Stimulated activated CD4-positive, alpha-beta T cell treated with anti-CD3 and anti-CD28 coated beads, TNF-alpha, amount 100 ng/mL, for 1 hour (primary cell): Measurements from ENCODE around the gene ZNF557.
A peak's percentile ranks its signal among the peaks of the same experiment; 100 is the strongest.

Experiments used
- DNase-seq, 3 donors: peaks; one replicate each; pipeline ENCODE4 v3.0.0-alpha.2; 2020; ENCODE audit warnings: low read depth in 3 of 3, low spot score in 1 of 3

Gene ZNF557

GRCh38 chr19:7074705-7075282 lies 5.3 kb downstream of the ZNF557 start:
- no peak for DNase-seq

- no peak for DNase-seq
Observed at GRCh38 chr19:7076151-7076550, 6.6 kb downstream of the ZNF557 start.

GRCh38 chr19:7078008-7078407 lies 8.5 kb downstream of the ZNF557 start:
- DNase-seq = no peak

GRCh38 chr19:7083076-7083956 lies 13.8 kb downstream of the ZNF557 start:
- DNase-seq = no peak

GRCh38 chr19:7088999-7089398 lies 19.5 kb downstream of the ZNF557 start:
- no peak for DNase-seq

- DNase-seq = no peak
Observed at GRCh38 chr19:7098096-7098495, 28.6 kb downstream of the ZNF557 start.

GRCh38 chr19:7098701-7099596 lies 29.4 kb downstream of the ZNF557 start:
- peak; percentile 70 to 88 (median 74) for DNase-seq

- DNase-seq = peak in 2 of 3 donors; percentile 12 to 60
Observed at GRCh38 chr19:7099597-7099921, 30.1 kb downstream of the ZNF557 start.

- DNase-seq = no peak
Observed at GRCh38 chr19:7101498-7102253, 32.2 kb downstream of the ZNF557 start.

GRCh38 chr19:7104747-7105447 lies 35.4 kb downstream of the ZNF557 start:
- no peak for DNase-seq

- no peak for DNase-seq
Observed at GRCh38 chr19:7106711-7107657, 37.5 kb downstream of the ZNF557 start.

GRCh38 chr19:7109678-7110289 lies 40.3 kb downstream of the ZNF557 start:
- no peak for DNase-seq

GRCh38 chr19:7112675-7113074 lies 43.2 kb downstream of the ZNF557 start:
- DNase-seq = no peak

GRCh38 chr19:7113233-7113632 lies 43.7 kb downstream of the ZNF557 start:
- DNase-seq = no peak

- no peak for DNase-seq
Observed at GRCh38 chr19:7115721-7116120, 46.2 kb downstream of the ZNF557 start.

GRCh38 chr19:7117248-7117647 lies 47.7 kb downstream of the ZNF557 start:
- DNase-seq = no peak

GRCh38 chr19:7119582-7119981 lies 50.1 kb downstream of the ZNF557 start:
- DNase-seq = no peak

- no peak for DNase-seq
Observed at GRCh38 chr19:7120499-7120898, 51.0 kb downstream of the ZNF557 start.

GRCh38 chr19:7122701-7123100 lies 53.2 kb downstream of the ZNF557 start:
- no peak for DNase-seq
